Liver (tissue), 9 donors: Measurements from ENCODE around the gene RCOR3. TPM values are rescaled to one million over a fixed set of nuclear protein-coding genes. Genes with fewer than 3 reads are reported as not detected.

Experiments used
- DNase-seq: peaks from one replicate; pipeline ENCODE4 v3.0.0-alpha.2; 2017; ENCODE audit warnings: low spot score
- H3K27ac ChIP-seq, 2 donors: one replicate each; pipeline ENCODE4 v1.7.0; 2013; ENCODE audit warnings: inconsistent platforms in 2 of 2, low read length in 2 of 2, control low read depth in 1 of 2, low read depth in 1 of 2, mild to moderate bottlenecking in 1 of 2
- H3K27me3 ChIP-seq, 4 donors: one replicate each; pipeline versions ENCODE4 v1.6.1 to v1.7.0; 2013; ENCODE audit warnings: low read length in 3 of 4, inconsistent platforms in 1 of 4, mild to moderate bottlenecking in 1 of 4, moderate library complexity in 1 of 4; ENCODE audit not compliant: control insufficient read depth in 4 of 4, insufficient read depth in 4 of 4
- H3K36me3 ChIP-seq, 4 donors: one replicate each; pipeline versions ENCODE4 v1.6.1 to v1.7.0; 2013; ENCODE audit warnings: low read length in 3 of 4, mild to moderate bottlenecking in 3 of 4, low read depth in 1 of 4, moderate library complexity in 1 of 4; ENCODE audit not compliant: control insufficient read depth in 4 of 4, insufficient read depth in 3 of 4
- H3K4me1 ChIP-seq, 4 donors: one replicate each; pipeline versions ENCODE4 v1.6.1 to v1.7.0; 2013; ENCODE audit warnings: low read length in 3 of 4, mild to moderate bottlenecking in 3 of 4, moderate library complexity in 1 of 4; ENCODE audit not compliant: control insufficient read depth in 4 of 4, insufficient read depth in 4 of 4
- H3K4me3 ChIP-seq, 3 donors: one replicate each; pipeline versions ENCODE4 v1.6.1 to v1.7.0; 2013; ENCODE audit warnings: low read length in 3 of 3, control low read depth in 1 of 3, low read depth in 1 of 3, mild to moderate bottlenecking in 1 of 3
- H3K9ac ChIP-seq, 2 donors: one replicate each; pipeline ENCODE4 v1.7.0; 2013; ENCODE audit warnings: low read length in 2 of 2, mild to moderate bottlenecking in 2 of 2, moderate library complexity in 2 of 2, control low read depth in 1 of 2, low read depth in 1 of 2
- H3K9me3 ChIP-seq, 4 donors: one replicate each; pipeline versions ENCODE4 v1.6.1 to v1.7.0; 2013; ENCODE audit warnings: low read length in 3 of 4; ENCODE audit not compliant: control insufficient read depth in 4 of 4
- ATF3 ChIP-seq: IDR thresholded peaks from 2 replicates; pipeline ENCODE4 v1.6.1; 2016; ENCODE audit warnings: antibody characterized with exemption
- CTCF ChIP-seq: fragments of 150-350 bp; IDR thresholded peaks from 2 replicates; pipeline ENCODE4 v1.5.1; 2017; ENCODE audit warnings: improper control_type of control experiment, low read depth, low read length; ENCODE audit not compliant: missing input control
- EGR1 ChIP-seq, 2 donors: IDR thresholded peaks; 2 replicates each; pipeline ENCODE4 v1.6.1; 2016 to 2018; ENCODE audit warnings: antibody characterized with exemption in 2 of 2, low read depth in 2 of 2
- FOXA1 ChIP-seq: IDR thresholded peaks from 2 replicates; pipeline ENCODE4 v1.6.1; 2016; ENCODE audit warnings: antibody characterized with exemption
- FOXA2 ChIP-seq: IDR thresholded peaks from 2 replicates; pipeline ENCODE4 v1.6.1; 2016; ENCODE audit warnings: antibody characterized with exemption
- GABPA ChIP-seq, 2 donors: IDR thresholded peaks in 1 of 2; conservative IDR thresholded peaks in 1 of 2; 2 replicates each; pipeline ENCODE4 v1.6.1; 2016; ENCODE audit warnings: antibody characterized with exemption in 2 of 2, mild to moderate bottlenecking in 1 of 2, moderate library complexity in 1 of 2
- HNF4A ChIP-seq, 2 donors: conservative IDR thresholded peaks; 2 replicates each; pipeline ENCODE4 v1.6.1; 2016; ENCODE audit warnings: antibody characterized with exemption in 2 of 2, mild to moderate bottlenecking in 2 of 2
- HNF4G ChIP-seq: IDR thresholded peaks from 2 replicates; pipeline ENCODE4 v1.6.1; 2016; ENCODE audit warnings: antibody characterized with exemption
- JUND ChIP-seq, 2 donors: IDR thresholded peaks; 2 replicates each; pipeline ENCODE4 v1.6.1; 2016; ENCODE audit warnings: antibody characterized with exemption in 2 of 2
- MAX ChIP-seq: IDR thresholded peaks from 2 replicates; pipeline ENCODE4 v1.6.1; 2016; ENCODE audit warnings: antibody characterized with exemption
- RAD21 ChIP-seq, 2 donors: IDR thresholded peaks; 2 replicates each; pipeline ENCODE4 v1.6.1; 2016; ENCODE audit warnings: antibody characterized with exemption in 2 of 2, mild to moderate bottlenecking in 2 of 2
- REST ChIP-seq: IDR thresholded peaks from 2 replicates; pipeline ENCODE4 v1.6.1; 2016; ENCODE audit warnings: antibody characterized with exemption, mild to moderate bottlenecking
- RXRA ChIP-seq, 2 donors: IDR thresholded peaks; 2 replicates each; pipeline ENCODE4 v1.6.1; 2017 to 2018; ENCODE audit warnings: antibody characterized with exemption in 2 of 2, mild to moderate bottlenecking in 1 of 2
- SP1 ChIP-seq: IDR thresholded peaks from 2 replicates; pipeline ENCODE4 v1.6.1; 2018; ENCODE audit warnings: antibody characterized with exemption, mild to moderate bottlenecking
- TAF1 ChIP-seq: conservative IDR thresholded peaks from 2 replicates; pipeline ENCODE4 v1.6.1; 2016; ENCODE audit warnings: antibody characterized with exemption, mild to moderate bottlenecking
- ZBTB33 ChIP-seq: IDR thresholded peaks from 2 replicates; pipeline ENCODE4 v1.6.1; 2016; ENCODE audit warnings: antibody characterized with exemption
- WGBS: extraction: QIAGEN DNeasy Blood & Tissue Kit; methylation state at CpG from one replicate; pipeline ENCODE4 v1.1.7; 2013; 5-methylcytosine and 5-hydroxymethylcytosine counted together
- polyA plus RNA-seq, 2 donors: library from polyadenylated mRNA; stranded (reverse) in 1 of 2; unstranded in 1 of 2; fragments of 200-250 nt in 1 of 2; fragments of >200 nt in 1 of 2; fragmentation: Nextera tagmentation in 1 of 2; extraction: Ambion mirVana in 1 of 2; gene quantifications; one replicate each; pipeline versions ENCODE4 v1.2.1 to v1.2.3, GENCODE V29; 2013 to 2015
- total RNA-seq, 2 donors: library from RNA; depleted of rRNA; stranded (reverse); fragments of >200 nt; gene quantifications; one replicate each; pipeline ENCODE4 v1.2.3, GENCODE V29; 2014
- donor health status: healthy.
- donor health status: healthy.
- donor health status: healthy.
- donor health status: healthy.
- donor health status: healthy.

RCOR3 gene
- total and polyA plus RNA-seq, 4 donors, result 7.8 to 20.2 (median 13.4) TPM

- no peak for TF ChIP-seq FOXA1
- no peak for TF ChIP-seq JUND (IDR thresholded peaks at IDR 0.05)
- no peak for TF ChIP-seq ATF3
- no peak for TF ChIP-seq RXRA (IDR thresholded peaks at IDR 0.05)
- TF ChIP-seq CTCF, result no peak
- no peak for TF ChIP-seq REST
- H3K9me3 ChIP-seq, result no peaks in the 10 kb centered on the region
- peaks cover 9 to 64% (median 42%) of the 10 kb centered on the region in 4 donors for H3K36me3 ChIP-seq
These were observed 21.7 kb downstream of the RCOR3 start for GRCh38 chr1:211280910-211281309.

GRCh38 chr1:211281320-211282022 is 22.3 kb downstream of the RCOR3 start:
- Histone ChIP-seq H3K4me1 (no peaks in the 10 kb centered on the region), H3K36me3 (peaks cover 9 to 60% (median 45%) of the 10 kb centered on the region in 4 donors)
- TF ChIP-seq ZBTB33 (no peak), HNF4A (conservative IDR thresholded peaks at IDR 0.05) (no peak), ATF3 (no peak), FOXA1 (no peak), TAF1 (no peak), FOXA2 (no peak), GABPA (IDR thresholded peaks at IDR 0.05 in 1 of 2, conservative IDR thresholded peaks at IDR 0.05 in 1 of 2) (no peak), JUND (IDR thresholded peaks at IDR 0.05) (no peak), SP1 (no peak), MAX (no peak), RAD21 (IDR thresholded peaks at IDR 0.05) (no peak), CTCF (no peak), HNF4G (no peak), EGR1 (IDR thresholded peaks at IDR 0.05; ENCODE audit: low read depth in 2 of 2) (no peak), RXRA (IDR thresholded peaks at IDR 0.05) (no peak), REST (no peak)

More at GRCh38 chr1:211280910-211281309, 21.7 kb downstream of the RCOR3 start:
- no peak for DNase-seq
- no peaks in the 10 kb centered on the region for H3K4me1 ChIP-seq
- H3K27me3 ChIP-seq, result no peaks in the 10 kb centered on the region
- no peak overlapping the region for H3K4me3 ChIP-seq
- H3K9ac ChIP-seq, result no peak overlapping the region
- 93% methylated on average over 4 of the region's 4 CpGs for WGBS
- H3K27ac ChIP-seq, result no peak overlapping the region

More at GRCh38 chr1:211281320-211282022, 22.3 kb downstream of the RCOR3 start:
- Histone ChIP-seq H3K9ac (no peak overlapping the region), H3K9me3 (no peaks in the 10 kb centered on the region), H3K27ac (no peak overlapping the region), H3K4me3 (no peak overlapping the region), H3K27me3 (no peaks in the 10 kb centered on the region)
- no peak for DNase-seq
- 89% methylated on average over 6 of the region's 6 CpGs for WGBS
